SK-N-SH treated with all-trans-retinoic acid at 6 μM for 48 hours (cell line): ENCODE results near the gene CEP250.

Source experiments
- ATAC-seq: fragments of 200-7000 bp; cut with Tn5 transposase; 3 replicates; pipeline ENCODE4 v1.9.1; 2020; ENCODE audit warnings: mild to moderate bottlenecking, moderate library complexity
- ARNTL ChIP-seq: fragments of 450-650 bp; formaldehyde crosslinking; IDR thresholded peaks from 2 replicates; pipeline ENCODE4 v1.5.0; 2020; ENCODE audit warnings: low read depth, mild to moderate bottlenecking, moderate library complexity, borderline replicate concordance
- BACH2 ChIP-seq: fragments of 250-450 bp; sonication (Bioruptor Pico); IDR thresholded peaks from 2 replicates; pipeline ENCODE4 v1.9.0; 2021; ENCODE audit warnings: mild to moderate bottlenecking, borderline replicate concordance
- CREB5 ChIP-seq: fragments of 250-450 bp; sonication (Bioruptor Pico); IDR thresholded peaks from 2 replicates; pipeline ENCODE4 v1.5.1; 2020; ENCODE audit warnings: low read depth, mild to moderate bottlenecking, moderate library complexity
- CSDC2 ChIP-seq: fragments of 250-450 bp; sonication (Bioruptor Pico); IDR thresholded peaks from 2 replicates; pipeline ENCODE4 v1.5.0; 2020; ENCODE audit warnings: mild to moderate bottlenecking, moderate library complexity
- CSRNP3 ChIP-seq: fragments of 250-450 bp; sonication (Bioruptor Pico); IDR thresholded peaks from 2 replicates; pipeline ENCODE4 v1.5.1; 2021; ENCODE audit warnings: mild to moderate bottlenecking, moderate library complexity
- ESRRG ChIP-seq: fragments of 250-450 bp; sonication (Bioruptor Pico); IDR thresholded peaks from 2 replicates; pipeline ENCODE4 v1.6.1; 2021; ENCODE audit warnings: mild to moderate bottlenecking
- GLIS3 ChIP-seq: fragments of 250-450 bp; sonication (Bioruptor Pico); IDR thresholded peaks from 2 replicates; pipeline ENCODE4 v1.5.0; 2020; ENCODE audit warnings: mild to moderate bottlenecking, moderate library complexity
- ISL1 ChIP-seq: fragments of 250-450 bp; sonication (Bioruptor Pico); IDR thresholded peaks from 2 replicates; pipeline ENCODE4 v2.1.2; 2022; ENCODE audit warnings: mild to moderate bottlenecking, moderate library complexity
- OSR1 ChIP-seq: fragments of 250-450 bp; sonication (Bioruptor Pico); IDR thresholded peaks from 2 replicates; pipeline ENCODE4 v1.8.0; 2022; ENCODE audit warnings: moderate library complexity, mild to moderate bottlenecking, inconsistent platforms
- PATZ1 ChIP-seq: fragments of 250-450 bp; sonication (Bioruptor Pico); IDR thresholded peaks from 2 replicates; pipeline ENCODE4 v1.8.0; 2020; ENCODE audit warnings: mild to moderate bottlenecking, moderate library complexity, borderline replicate concordance
- PPARA ChIP-seq: fragments of 250-450 bp; sonication (Bioruptor Pico); IDR thresholded peaks from 2 replicates; pipeline ENCODE4 v1.5.0; 2020; ENCODE audit warnings: mild to moderate bottlenecking, borderline replicate concordance
- RARB ChIP-seq: fragments of 250-450 bp; sonication (Bioruptor Pico); IDR thresholded peaks from 2 replicates; pipeline ENCODE4 v1.8.0; 2021; ENCODE audit warnings: mild to moderate bottlenecking, moderate library complexity
- SNAI2 ChIP-seq: fragments of 250-450 bp; sonication (Bioruptor Pico); IDR thresholded peaks from 2 replicates; pipeline ENCODE4 v1.5.0; 2020; ENCODE audit warnings: mild to moderate bottlenecking, moderate library complexity
- TCF4 ChIP-seq: fragments of 250-450 bp; sonication (Bioruptor Pico); IDR thresholded peaks from 2 replicates; pipeline ENCODE4 v1.8.0; 2021; ENCODE audit warnings: mild to moderate bottlenecking, moderate library complexity, borderline replicate concordance
- TOX ChIP-seq: fragments of 250-450 bp; sonication (Bioruptor Pico); IDR thresholded peaks from 2 replicates; pipeline ENCODE4 v1.8.0; 2021; ENCODE audit warnings: mild to moderate bottlenecking, moderate library complexity, borderline replicate concordance
- TSHZ2 ChIP-seq: fragments of 250-450 bp; sonication (Bioruptor Pico); IDR thresholded peaks from 2 replicates; pipeline ENCODE4 v1.5.0; 2020; ENCODE audit warnings: mild to moderate bottlenecking, moderate library complexity
- ZFP3 ChIP-seq: fragments of 250-450 bp; sonication (Bioruptor Pico); IDR thresholded peaks from 2 replicates; pipeline ENCODE4 v1.5.0; 2020; ENCODE audit warnings: mild to moderate bottlenecking, moderate library complexity
- ZFP30 ChIP-seq: fragments of 450-650 bp; formaldehyde crosslinking; IDR thresholded peaks from 2 replicates; pipeline ENCODE4 v1.5.0; 2022; ENCODE audit warnings: mild to moderate bottlenecking, moderate library complexity
- ZNF565 ChIP-seq: fragments of 450-650 bp; formaldehyde crosslinking; conservative IDR thresholded peaks from 2 replicates; pipeline ENCODE4 v1.5.0; 2020; ENCODE audit warnings: low read depth, mild to moderate bottlenecking, moderate library complexity
- ZNF70 ChIP-seq: fragments of 450-650 bp; formaldehyde crosslinking; IDR thresholded peaks from 2 replicates; pipeline ENCODE4 v1.5.0; 2020; ENCODE audit warnings: mild to moderate bottlenecking, moderate library complexity
- TF ChIP-seq, protein P1 (sequence below): fragments of 250-450 bp; sonication (Bioruptor Pico); IDR thresholded peaks from 2 replicates; pipeline ENCODE4 v1.8.0; 2021; ENCODE audit warnings: low read depth, mild to moderate bottlenecking, moderate library complexity, borderline replicate concordance

The CEP250 gene

GRCh38 chr20:35503281-35503680, 47.9 kb downstream of the CEP250 start:
- ATAC-seq, result no peak
- TF ChIP-seq ZFP3 (CRISPR knock-in tag) (no peak), ZFP30 (CRISPR knock-in tag) (no peak), BACH2 (no peak), CREB5 (CRISPR knock-in tag) (no peak), ISL1 (CRISPR knock-in tag) (no peak), GLIS3 (CRISPR knock-in tag) (no peak), ZNF565 (no peak), OSR1 (CRISPR knock-in tag) (no peak), CSRNP3 (CRISPR knock-in tag) (no peak), ESRRG (CRISPR knock-in tag) (no peak), ARNTL (no peak), SNAI2 (CRISPR knock-in tag) (no peak), PATZ1 (CRISPR knock-in tag) (no peak), CSDC2 (CRISPR knock-in tag) (no peak), RARB (no peak), TCF4 (CRISPR knock-in tag) (no peak), TSHZ2 (CRISPR knock-in tag) (no peak), TOX (no peak)
- TF ChIP-seq, protein P1, sequence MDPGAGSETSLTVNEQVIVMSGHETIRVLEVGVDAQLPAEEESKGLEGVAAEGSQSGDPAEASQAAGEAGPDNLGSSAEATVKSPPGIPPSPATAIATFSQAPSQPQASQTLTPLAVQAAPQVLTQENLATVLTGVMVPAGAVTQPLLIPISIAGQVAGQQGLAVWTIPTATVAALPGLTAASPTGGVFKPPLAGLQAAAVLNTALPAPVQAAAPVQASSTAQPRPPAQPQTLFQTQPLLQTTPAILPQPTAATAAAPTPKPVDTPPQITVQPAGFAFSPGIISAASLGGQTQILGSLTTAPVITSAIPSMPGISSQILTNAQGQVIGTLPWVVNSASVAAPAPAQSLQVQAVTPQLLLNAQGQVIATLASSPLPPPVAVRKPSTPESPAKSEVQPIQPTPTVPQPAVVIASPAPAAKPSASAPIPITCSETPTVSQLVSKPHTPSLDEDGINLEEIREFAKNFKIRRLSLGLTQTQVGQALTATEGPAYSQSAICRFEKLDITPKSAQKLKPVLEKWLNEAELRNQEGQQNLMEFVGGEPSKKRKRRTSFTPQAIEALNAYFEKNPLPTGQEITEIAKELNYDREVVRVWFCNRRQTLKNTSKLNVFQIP, result no peak

DNA sequence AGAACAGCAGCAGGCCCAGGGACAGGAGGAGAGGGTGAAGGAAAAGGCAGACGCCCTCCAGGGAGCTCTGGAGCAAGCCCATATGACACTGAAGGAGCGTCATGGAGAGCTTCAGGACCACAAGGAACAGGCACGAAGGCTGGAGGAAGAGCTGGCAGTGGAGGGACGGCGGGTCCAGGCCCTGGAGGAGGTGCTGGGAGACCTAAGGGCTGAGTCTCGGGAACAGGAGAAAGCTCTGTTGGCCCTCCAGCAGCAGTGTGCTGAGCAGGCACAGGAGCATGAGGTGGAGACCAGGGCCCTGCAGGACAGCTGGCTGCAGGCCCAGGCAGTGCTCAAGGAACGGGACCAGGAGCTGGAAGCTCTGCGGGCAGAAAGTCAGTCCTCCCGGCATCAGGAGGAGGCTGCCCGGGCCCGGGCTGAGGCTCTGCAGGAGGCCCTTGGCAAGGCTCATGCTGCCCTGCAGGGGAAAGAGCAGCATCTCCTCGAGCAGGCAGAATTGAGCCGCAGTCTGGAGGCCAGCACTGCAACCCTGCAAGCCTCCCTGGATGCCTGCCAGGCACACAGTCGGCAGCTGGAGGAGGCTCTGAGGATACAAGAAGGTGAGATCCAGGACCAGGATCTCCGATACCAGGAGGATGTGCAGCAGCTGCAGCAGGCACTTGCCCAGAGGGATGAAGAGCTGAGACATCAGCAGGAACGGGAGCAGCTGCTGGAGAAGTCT, 48.6 kb downstream of the CEP250 start:
- TF ChIP-seq CSDC2 (CRISPR knock-in tag) (no peak), PPARA (CRISPR knock-in tag) (no peak), TCF4 (CRISPR knock-in tag) (no peak), CSRNP3 (CRISPR knock-in tag) (no peak), PATZ1 (CRISPR knock-in tag) (no peak), ARNTL (no peak), ZNF565 (no peak), GLIS3 (CRISPR knock-in tag) (no peak), ZNF70 (no peak), ESRRG (CRISPR knock-in tag) (no peak)
- no peak for ATAC-seq
